ENCODE measurements around the gene PLXNA4. TPM values are rescaled to one million over a fixed set of nuclear protein-coding genes. Genes with fewer than 3 reads are reported as not detected.

PLXNA4 gene
- total and polyA plus RNA-seq, 4 donors = 0.04 to 1.1 (median 0.41) TPM

- Histone ChIP-seq H3K27ac (ENCODE audit: low read depth in 1 of 2, low read length in 2 of 2) (no peak overlapping the region), H3K4me1 (ENCODE audit: control insufficient read depth in 4 of 4, insufficient read depth in 4 of 4, low read length in 3 of 4) (peaks cover 0 to 24% (median 15%) of the 10 kb centered on the region in 4 donors), H3K9me3 (ENCODE audit: control insufficient read depth in 4 of 4, low read length in 3 of 4) (no peaks in the 10 kb centered on the region), H3K27me3 (ENCODE audit: control insufficient read depth in 4 of 4, insufficient read depth in 4 of 4, low read length in 3 of 4) (no peaks in the 10 kb centered on the region), H3K4me3 (ENCODE audit: low read depth in 1 of 3, low read length in 3 of 3) (no peak overlapping the region), H3K36me3 (ENCODE audit: control insufficient read depth in 4 of 4, insufficient read depth in 3 of 4, low read depth in 1 of 4, low read length in 3 of 4) (no peaks in the 10 kb centered on the region), H3K9ac (ENCODE audit: low read depth in 1 of 2, low read length in 2 of 2) (no peak overlapping the region)
- 44% methylated on average over 15 of the region's 15 CpGs for WGBS
- no peak for DNase-seq (ENCODE audit: low spot score)
- TF ChIP-seq RXRA (IDR thresholded peaks at IDR 0.05) (peak; percentile 78 to 93), HNF4A (conservative IDR thresholded peaks at IDR 0.05) (peak; percentile 45 to 74), MAX (IDR thresholded peaks at IDR 0.05) (peak; percentile 26)
- TF ChIP-seq, protein P1, sequence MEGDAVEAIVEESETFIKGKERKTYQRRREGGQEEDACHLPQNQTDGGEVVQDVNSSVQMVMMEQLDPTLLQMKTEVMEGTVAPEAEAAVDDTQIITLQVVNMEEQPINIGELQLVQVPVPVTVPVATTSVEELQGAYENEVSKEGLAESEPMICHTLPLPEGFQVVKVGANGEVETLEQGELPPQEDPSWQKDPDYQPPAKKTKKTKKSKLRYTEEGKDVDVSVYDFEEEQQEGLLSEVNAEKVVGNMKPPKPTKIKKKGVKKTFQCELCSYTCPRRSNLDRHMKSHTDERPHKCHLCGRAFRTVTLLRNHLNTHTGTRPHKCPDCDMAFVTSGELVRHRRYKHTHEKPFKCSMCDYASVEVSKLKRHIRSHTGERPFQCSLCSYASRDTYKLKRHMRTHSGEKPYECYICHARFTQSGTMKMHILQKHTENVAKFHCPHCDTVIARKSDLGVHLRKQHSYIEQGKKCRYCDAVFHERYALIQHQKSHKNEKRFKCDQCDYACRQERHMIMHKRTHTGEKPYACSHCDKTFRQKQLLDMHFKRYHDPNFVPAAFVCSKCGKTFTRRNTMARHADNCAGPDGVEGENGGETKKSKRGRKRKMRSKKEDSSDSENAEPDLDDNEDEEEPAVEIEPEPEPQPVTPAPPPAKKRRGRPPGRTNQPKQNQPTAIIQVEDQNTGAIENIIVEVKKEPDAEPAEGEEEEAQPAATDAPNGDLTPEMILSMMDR (IDR thresholded peaks at IDR 0.05; ENCODE audit: low read depth, low read length, missing input control) = no peak
Observed at GRCh38 chr7:132073920-132074589, 502.2 kb downstream of the PLXNA4 start.
